Erythroblast (primary cell): Measurements from ENCODE around the gene DGKI.

Experiments used
- GATA1 ChIP-seq: IDR thresholded peaks from 2 replicates; pipeline ENCODE4 v1.6.1; 2011; ENCODE audit warnings: low read depth, mild to moderate bottlenecking, control low read depth, low read length, moderate library complexity
- POLR2A ChIP-seq: IDR thresholded peaks from 2 replicates; pipeline ENCODE4 v1.6.1; 2011; ENCODE audit warnings: mild to moderate bottlenecking, low read length

- TF ChIP-seq POLR2A (no peak), GATA1 (no peak)
These were observed 243.7 kb downstream of the DGKI start for GRCh38 chr7:137603043-137603442.
